H1 (cell line): Measurements from ENCODE around the gene NFKBIE. TPM values are rescaled to one million over a fixed set of nuclear protein-coding genes. Genes with fewer than 3 reads are reported as not detected.

ENCODE experiments used
- CTCF ChIA-PET: fragments of 300-600 bp; sonication (Branson Sonifier 250); formaldehyde crosslinking; loops from one replicate; lab custom pipeline; 2021; ENCODE audit not compliant: partially characterized antibody; lab: Charles Lee
- POLR2A ChIA-PET: fragments of 300-600 bp; sonication (Branson Sonifier 250); formaldehyde crosslinking; loops from one replicate; lab custom pipeline; 2021; ENCODE audit warnings: inconsistent platforms; ENCODE audit not compliant: partially characterized antibody; lab: Charles Lee
- DNase-seq, 2 experiments: peaks; one replicate each; pipeline versions ENCODE4 v3.0.0 to v3.0.0-alpha.2; 2010 to 2022; ENCODE audit warnings: low spot score in 2 of 2, low read depth in 1 of 2, mixed read lengths in 1 of 2
- FAIRE-seq: peaks from 2 replicates; lab custom pipeline; 2011; peaks lifted over from hg19 to GRCh38; lab: Jason Lieb, UNC
- H2AFZ ChIP-seq: 2 replicates; pipeline ENCODE4 v1.8.1; 2012; ENCODE audit warnings: low read length, inconsistent platforms
- H2AK5ac ChIP-seq: 2 replicates; pipeline ENCODE4 v1.6.1; 2013; ENCODE audit warnings: low read depth, low read length
- H2BK120ac ChIP-seq: replicated peaks from 2 replicates; pipeline ENCODE3; 2013; ENCODE audit warnings: low read depth, low read length, inconsistent platforms
- H2BK12ac ChIP-seq: 2 replicates; pipeline ENCODE4 v1.6.1; 2013; ENCODE audit warnings: low read depth, low read length
- H2BK15ac ChIP-seq: 2 replicates; pipeline ENCODE4 v1.6.1; 2013; ENCODE audit warnings: low read length
- H2BK20ac ChIP-seq: 2 replicates; pipeline ENCODE4 v1.6.1; 2013; ENCODE audit warnings: low read length
- H2BK5ac ChIP-seq: 2 replicates; pipeline ENCODE4 v1.6.1; 2013; ENCODE audit warnings: low read depth, low read length
- H3K14ac ChIP-seq: 2 replicates; pipeline ENCODE4 v1.6.1; 2013; ENCODE audit warnings: inconsistent platforms; ENCODE audit not compliant: insufficient read length
- H3K18ac ChIP-seq: 2 replicates; pipeline ENCODE4 v1.6.1; 2013; ENCODE audit warnings: low read length; ENCODE audit errors: extremely low read depth
- H3K23ac ChIP-seq: 2 replicates; pipeline ENCODE4 v1.6.1; 2013; ENCODE audit warnings: inconsistent platforms; ENCODE audit not compliant: insufficient read length
- H3K23me2 ChIP-seq: 2 replicates; pipeline ENCODE4 v1.6.1; 2013; ENCODE audit warnings: low read depth, low read length
- H3K27ac ChIP-seq: 2 replicates; pipeline ENCODE4 v1.6.1; 2011; ENCODE audit warnings: low read depth, low read length, inconsistent platforms
- H3K27me3 ChIP-seq, 4 experiments: replicated peaks in 1 of 4; 1 replicate in 1 of 4; 2 replicates in 3 of 4; pipeline versions ENCODE4 v1.6.1 to v1.8.1; 2011 to 2013; ENCODE audit warnings: low read length in 3 of 4, mild to moderate bottlenecking in 3 of 4, inconsistent platforms in 2 of 4, mixed read lengths in 2 of 4, moderate library complexity in 1 of 4; ENCODE audit not compliant: control insufficient read depth in 3 of 4, insufficient read depth in 3 of 4; ENCODE audit errors: extremely low read depth in 1 of 4
- H3K36me3 ChIP-seq, 4 experiments: 2 replicates each; pipeline versions ENCODE4 v1.6.1 to v1.8.1; 2011 to 2013; ENCODE audit warnings: mild to moderate bottlenecking in 4 of 4, low read length in 3 of 4, moderate library complexity in 2 of 4, control low read depth in 1 of 4, inconsistent platforms in 1 of 4; ENCODE audit not compliant: insufficient read depth in 4 of 4, control insufficient read depth in 2 of 4
- H3K4ac ChIP-seq: replicated peaks from 2 replicates; pipeline ENCODE3; 2013; ENCODE audit warnings: low read length, low read depth, mixed read lengths, inconsistent platforms; ENCODE audit not compliant: insufficient read length
- H3K4me1 ChIP-seq, 4 experiments: replicated peaks in 1 of 4; 1 replicate in 1 of 4; 2 replicates in 3 of 4; pipeline versions ENCODE4 v1.6.1 to v1.8.1; 2011 to 2013; ENCODE audit warnings: low read length in 3 of 4, inconsistent platforms in 2 of 4, mixed read lengths in 1 of 4; ENCODE audit not compliant: insufficient read depth in 4 of 4, control insufficient read depth in 3 of 4
- H3K4me2 ChIP-seq, 2 experiments: 2 replicates each; pipeline versions ENCODE4 v1.6.1 to v1.8.1; 2011 to 2013; ENCODE audit warnings: low read depth in 2 of 2, low read length in 2 of 2, control low read depth in 1 of 2, inconsistent platforms in 1 of 2, mild to moderate bottlenecking in 1 of 2; ENCODE audit not compliant: insufficient read depth in 1 of 2
- H3K4me3 ChIP-seq, 4 experiments: fragments of 200-600, 300-600 bp in 1 of 4; sonication (generic), shearing (Covaris generic), sonication (Bioruptor Twin) in 1 of 4; 2 replicates each; pipeline versions ENCODE4 v1.5.1 to v1.8.1; 2011 to 2016; ENCODE audit warnings: low read length in 4 of 4, low read depth in 3 of 4, control low read depth in 2 of 4, inconsistent platforms in 2 of 4, mild to moderate bottlenecking in 2 of 4, mixed read lengths in 1 of 4, moderate library complexity in 1 of 4; ENCODE audit not compliant: insufficient read depth in 2 of 4; ENCODE audit errors: extremely low read depth in 1 of 4
- H3K56ac ChIP-seq: replicated peaks from 2 replicates; pipeline ENCODE3; 2013; ENCODE audit warnings: low read depth, mild to moderate bottlenecking, mixed read lengths, low read length, inconsistent platforms; ENCODE audit not compliant: insufficient read length
- H3K79me1 ChIP-seq: 2 replicates; pipeline ENCODE4 v1.6.1; 2013; ENCODE audit warnings: low read depth, low read length, control low read depth
- H3K79me2 ChIP-seq, 2 experiments: 2 replicates each; pipeline versions ENCODE4 v1.6.1 to v1.8.1; 2012 to 2013; ENCODE audit warnings: low read length in 2 of 2, mild to moderate bottlenecking in 2 of 2, inconsistent platforms in 1 of 2; ENCODE audit not compliant: insufficient read depth in 2 of 2, control insufficient read depth in 1 of 2
- H3K9ac ChIP-seq, 4 experiments: replicated peaks in 1 of 4; 1 replicate in 1 of 4; 2 replicates in 3 of 4; pipeline versions ENCODE4 v1.6.1 to v1.8.1; 2011 to 2013; ENCODE audit warnings: low read depth in 3 of 4, low read length in 3 of 4, control low read depth in 2 of 4, mild to moderate bottlenecking in 2 of 4, moderate library complexity in 2 of 4, inconsistent platforms in 1 of 4; ENCODE audit errors: extremely low read depth in 1 of 4
- H3K9me3 ChIP-seq, 2 experiments: 2 replicates each; pipeline versions ENCODE4 v1.6.1 to v1.8.1; 2012 to 2013; ENCODE audit warnings: mild to moderate bottlenecking in 2 of 2, moderate library complexity in 2 of 2, control low read depth in 1 of 2, inconsistent platforms in 1 of 2, low read depth in 1 of 2, low read length in 1 of 2, mixed read lengths in 1 of 2; ENCODE audit not compliant: insufficient read depth in 2 of 2
- H4K20me1 ChIP-seq, 2 experiments: replicated peaks in 1 of 2; 2 replicates each; pipeline versions ENCODE3 to v1.8.1; 2011 to 2013; ENCODE audit warnings: inconsistent platforms in 2 of 2, low read length in 2 of 2, mild to moderate bottlenecking in 1 of 2; ENCODE audit not compliant: insufficient read depth in 2 of 2, control insufficient read depth in 1 of 2
- H4K5ac ChIP-seq: 2 replicates; pipeline ENCODE4 v1.6.1; 2013; ENCODE audit warnings: low read length, low read depth, mixed read lengths, inconsistent platforms; ENCODE audit not compliant: insufficient read length
- H4K8ac ChIP-seq: 2 replicates; pipeline ENCODE4 v1.8.0; 2013; ENCODE audit warnings: mild to moderate bottlenecking, moderate library complexity, low read length, inconsistent platforms; ENCODE audit not compliant: insufficient read depth; ENCODE audit errors: extremely low read depth
- H4K91ac ChIP-seq: replicated peaks from 2 replicates; pipeline ENCODE3; 2013; ENCODE audit warnings: low read length, mixed read lengths, inconsistent platforms; ENCODE audit not compliant: insufficient read length
- ATF2 ChIP-seq: IDR thresholded peaks from 2 replicates; pipeline ENCODE4 v1.6.1; 2012; ENCODE audit warnings: low read length, inconsistent platforms
- CEBPB ChIP-seq: IDR thresholded peaks from 2 replicates; pipeline ENCODE4 v1.6.1; 2012; ENCODE audit warnings: low read depth, low read length
- CHD1 ChIP-seq: IDR thresholded peaks from 2 replicates; pipeline ENCODE4 v1.6.1; 2012; ENCODE audit warnings: low read depth, low read length, improper control_type of control experiment
- E2F6 ChIP-seq: IDR thresholded peaks from 2 replicates; pipeline ENCODE4 v1.6.1; 2012; ENCODE audit warnings: inconsistent platforms
- HDAC2 ChIP-seq, 2 experiments: fragments of 300-600 bp in 1 of 2; sonication (generic) in 1 of 2; IDR thresholded peaks; 2 replicates each; pipeline ENCODE4 v1.6.1; 2011 to 2012; ENCODE audit warnings: low read depth in 2 of 2, low read length in 2 of 2, mild to moderate bottlenecking in 2 of 2, moderate library complexity in 2 of 2, borderline replicate concordance in 1 of 2, inconsistent platforms in 1 of 2
- JUND ChIP-seq: IDR thresholded peaks from 2 replicates; pipeline ENCODE4 v1.6.1; 2011; ENCODE audit warnings: mild to moderate bottlenecking, improper control_type of control experiment, low read length
- KDM5A ChIP-seq: fragments of 200-600 bp; IDR thresholded peaks from 2 replicates; pipeline ENCODE4 v1.7.1; 2012; ENCODE audit warnings: mild to moderate bottlenecking, low read length, inconsistent platforms, mixed read lengths
- PHF8 ChIP-seq: fragments of 200-600 bp; sonication (generic); conservative IDR thresholded peaks from 2 replicates; pipeline ENCODE4 v1.7.1; 2012; ENCODE audit warnings: low read depth, mild to moderate bottlenecking, inconsistent platforms, low read length, moderate library complexity
- TEAD4 ChIP-seq: IDR thresholded peaks from 2 replicates; pipeline ENCODE4 v1.6.1; 2012; ENCODE audit warnings: low read depth, low read length, inconsistent platforms, mixed read lengths
- WGBS, 2 experiments: shearing (Covaris generic) in 1 of 2; methylation state at CpG; one replicate each; pipeline versions ENCODE4 v1.1.6 to v1.1.7; 2013 to 2015; ENCODE audit warnings: low lambda C conversion rate in 2 of 2, mixed read lengths in 2 of 2, inconsistent platforms in 1 of 2, low coverage in 1 of 2, missing lambda C conversion rate in 1 of 2; ENCODE audit not compliant: insufficient replicate concordance in 2 of 2, insufficient coverage in 1 of 2, insufficient read length in 1 of 2; ENCODE audit errors: extremely low coverage in 1 of 2, missing lambda C conversion rate in 1 of 2; 5-methylcytosine and 5-hydroxymethylcytosine counted together
- polyA plus RNA-seq, 7 experiments: library from polyadenylated mRNA; depleted of rRNA in 3 of 7; stranded (reverse) in 5 of 7; unstranded in 2 of 7; fragments of >200 nt in 5 of 7; fragments of 200-250 nt in 2 of 7; gene quantifications; 1 replicate in 5 of 7; 2 replicates in 1 of 7; 4 replicates in 1 of 7; pipeline versions ENCODE4 v1.2.1 to v1.2.3, GENCODE V29; 2011 to 2013; ENCODE audit warnings: missing spikeins in 2 of 7, mixed read lengths in 2 of 7
- total RNA-seq: library from RNA; stranded (reverse); fragmentation: NEBNext Ultra II Directional; extraction: Animal tissue kit (Norgen Biotek cat#: 25700); gene quantifications from 2 replicates; pipeline ENCODE4 v1.2.1, GENCODE V29; 2021

NFKBIE gene
- total and polyA plus RNA-seq, 2 of the 8 experiments (the other 6 are each of a cell fraction or from before 2014, with no cell fraction given), result 13.5 to 19.2 TPM

- Histone ChIP-seq H3K27me3 (no peaks in the 10 kb centered on the region), H2BK20ac (no peak overlapping the region), H3K4me1 (peaks cover 6 to 31% (median 12%) of the 10 kb centered on the region in 4 experiments), H2AFZ (no peak overlapping the region), H3K4ac (no peak overlapping the region), H2AK5ac (no peak overlapping the region), H2BK15ac (no peak overlapping the region), H3K9ac (no peak overlapping the region; a peak in 1 of 7 replicates), H4K5ac (no peak overlapping the region), H3K14ac (no peak overlapping the region), H3K23ac (no peak overlapping the region), H4K91ac (no peak overlapping the region), H4K8ac (no peak overlapping the region), H4K20me1 (peaks cover 0 to 14% of the 10 kb centered on the region in 2 experiments), H2BK5ac (no peak overlapping the region), H3K27ac (no peak overlapping the region), H3K79me1 (peaks cover 4% of the 10 kb centered on the region; the same call in 1 of the 2 replicates), H2BK120ac (no peak overlapping the region), H2BK12ac (no peak overlapping the region), H3K4me2 (peak overlapping the region; percentile 58 to 73; a peak in 2 of 4 replicates), H3K23me2 (peaks cover 11% of the 10 kb centered on the region), H3K56ac (no peak overlapping the region), H3K18ac (no peak overlapping the region), H3K4me3 (no peak overlapping the region), H3K9me3 (no peaks in the 10 kb centered on the region), H3K36me3 (peaks cover 9 to 29% (median 26%) of the 10 kb centered on the region in 4 experiments; a peak in 7 of 8 replicates), H3K79me2 (peaks cover 0 to 16% of the 10 kb centered on the region in 2 experiments; a peak in 2 of 4 replicates)
- DNase-seq (no peak), FAIRE-seq (no peak)
- ChIA-PET CTCF (interaction anchor here (1.0 to 1.5 kb wide), 4 partner anchors 12 to 67 kb away, joined by 3 read pairs; partner anchors contain the start of gene AARS2), POLR2A (interaction anchor here (1.7 to 15.1 kb wide), 3 partner anchors 10 to 85 kb away, joined by 4 to 581 read pairs (median 5); partner anchors contain the start of gene HSP90AB1)
- TF ChIP-seq PHF8, result no peak
- no peak for TF ChIP-seq KDM5A
- TF ChIP-seq JUND, result no peak
- TF ChIP-seq CEBPB, result no peak
- no peak for TF ChIP-seq ATF2
- no peak for TF ChIP-seq HDAC2 (IDR thresholded peaks at IDR 0.05; ENCODE audit: borderline replicate concordance in 1 of 2, low read depth in 2 of 2, low read length in 2 of 2)
- TF ChIP-seq TEAD4, result no peak
- no peak for TF ChIP-seq E2F6
- TF ChIP-seq CHD1, result no peak
- 90% methylated on average over 9 of the region's 9 CpGs; no CpG with 5 or more reads in 1 of the 2 experiments for WGBS, 2 experiments
Observed at GRCh38 chr6:44258325-44258863, 7.0 kb downstream of the NFKBIE start.
